A204.1 (cell line): ENCODE results near the gene RFX1.

Experiments used
- FAIRE-seq: peaks from 2 replicates; lab custom pipeline; 2012; peaks lifted over from hg19 to GRCh38; lab: Jason Lieb, UNC

The RFX1 gene

GRCh38 chr19:13995878-13996765 lies 10.0 kb downstream of the RFX1 start:
- FAIRE-seq = no peak

DNA sequence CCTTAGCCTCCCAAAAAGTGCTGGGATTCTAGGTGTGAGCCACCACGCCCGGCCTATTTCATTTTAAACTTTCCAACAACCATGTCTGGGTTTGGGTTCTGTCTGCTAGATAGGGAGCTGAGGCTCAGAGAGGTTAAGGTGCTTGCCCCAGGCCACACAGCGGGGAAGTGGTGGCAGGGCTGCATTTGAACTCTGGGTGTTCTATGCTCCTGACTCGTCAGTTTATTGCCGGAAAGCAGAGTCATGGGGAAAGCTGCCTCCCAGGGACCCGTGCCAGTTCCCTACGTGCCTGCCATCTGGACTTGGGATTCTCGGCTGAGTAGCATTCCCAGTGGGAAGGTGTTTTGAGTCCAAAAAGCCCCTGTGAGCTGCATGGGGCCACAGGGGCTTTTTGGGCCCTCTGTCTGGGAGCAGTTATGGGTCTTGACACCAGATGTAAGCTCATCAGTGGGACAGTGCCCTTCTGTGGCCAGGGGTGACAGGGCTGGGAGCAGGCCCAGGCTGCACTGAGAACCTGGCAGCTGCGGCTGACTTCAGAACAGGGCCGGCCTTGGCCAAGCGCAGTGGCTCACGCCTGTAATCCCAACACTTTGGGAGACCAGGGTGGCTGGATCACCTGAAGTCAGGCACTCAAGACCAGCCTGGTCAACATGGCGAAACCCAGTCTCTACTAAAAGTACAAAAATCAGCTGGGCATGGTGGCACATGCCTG lies 10.9 kb downstream of the RFX1 start:
- no peak for FAIRE-seq

GRCh38 chr19:13993590-13994300 lies 12.4 kb downstream of the RFX1 start:
- FAIRE-seq = no peak

DNA sequence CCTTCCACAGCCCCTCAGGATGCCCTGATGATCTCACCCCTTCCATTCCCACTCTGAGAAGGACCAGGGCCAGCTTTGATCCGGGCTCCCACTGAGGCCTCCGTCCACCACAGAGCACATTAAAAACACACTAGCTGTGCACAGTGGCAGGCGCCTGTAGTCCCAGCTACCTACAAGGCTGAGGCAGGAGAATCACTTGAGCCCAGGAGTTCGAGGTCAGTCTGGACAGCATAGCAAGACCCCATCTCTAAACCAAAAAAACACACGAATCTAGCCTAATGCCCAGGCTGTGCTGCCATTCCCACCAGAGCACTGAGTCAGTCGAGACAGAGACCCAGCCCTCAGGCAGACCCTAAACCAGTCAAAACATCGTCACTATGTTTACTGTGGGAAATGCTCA lies 14.1 kb downstream of the RFX1 start:
- FAIRE-seq = no peak

- FAIRE-seq = no peak
Observed at GRCh38 chr19:13990085-13990484, 16.0 kb downstream of the RFX1 start.

DNA sequence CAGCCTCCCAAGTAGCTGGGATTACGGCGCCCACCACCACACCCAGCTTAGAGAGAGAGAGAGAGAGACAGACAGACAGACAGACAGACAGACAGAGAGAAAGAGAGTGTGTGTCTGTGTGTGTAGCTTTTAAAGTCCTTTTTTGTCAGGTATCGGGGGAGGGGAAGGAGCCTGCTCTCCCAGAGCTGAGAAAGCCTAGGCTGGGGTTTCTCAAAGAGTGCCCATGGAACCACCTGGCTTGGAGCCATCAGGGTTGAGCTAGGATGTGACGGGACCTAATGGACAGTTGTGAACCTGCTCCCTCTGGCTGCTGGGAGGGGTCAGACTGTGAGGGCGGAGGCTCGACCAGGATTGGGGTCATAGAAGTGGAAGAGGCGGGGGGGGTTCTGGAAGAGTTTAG lies 16.6 kb downstream of the RFX1 start:
- FAIRE-seq = no peak

DNA sequence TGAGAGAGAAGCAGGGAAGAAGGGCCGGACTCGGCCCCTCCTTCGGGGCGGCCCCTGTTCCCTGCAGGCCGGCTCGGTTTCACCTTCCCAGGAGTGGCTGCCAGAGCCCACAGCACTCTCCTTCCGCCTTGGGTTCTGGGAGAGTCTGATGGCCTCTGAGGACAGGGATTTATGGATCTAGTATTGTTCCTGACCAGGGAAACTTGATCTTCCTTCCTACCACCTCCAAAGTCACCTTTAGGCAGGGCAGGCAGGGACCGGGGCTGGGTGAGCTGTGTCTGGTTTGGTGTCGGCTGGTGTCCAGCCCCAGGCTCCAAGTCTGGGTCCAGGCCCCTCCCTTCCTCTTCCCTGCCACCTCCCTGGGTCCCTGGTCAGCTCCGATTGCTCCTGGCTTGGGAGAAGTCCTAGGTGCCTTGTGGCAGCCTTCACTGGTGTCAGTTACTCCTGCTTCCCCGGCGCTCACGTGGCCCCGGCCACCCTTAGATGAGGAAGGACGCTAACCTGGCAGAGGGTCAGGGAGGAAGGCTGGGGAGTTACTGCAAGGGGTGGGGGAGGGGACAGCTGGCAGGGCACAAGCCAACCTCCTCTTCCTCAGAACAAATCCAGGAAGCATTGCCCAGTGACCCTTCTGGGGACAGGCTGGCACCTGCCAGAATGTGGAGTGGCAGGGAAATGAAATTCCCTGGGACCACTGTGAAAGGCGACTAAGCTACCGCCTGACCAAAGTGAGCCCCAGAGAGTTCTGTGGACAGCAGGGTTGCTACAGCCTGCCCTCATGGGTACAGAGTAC lies 18.8 kb downstream of the RFX1 start:
- FAIRE-seq = no peak

DNA sequence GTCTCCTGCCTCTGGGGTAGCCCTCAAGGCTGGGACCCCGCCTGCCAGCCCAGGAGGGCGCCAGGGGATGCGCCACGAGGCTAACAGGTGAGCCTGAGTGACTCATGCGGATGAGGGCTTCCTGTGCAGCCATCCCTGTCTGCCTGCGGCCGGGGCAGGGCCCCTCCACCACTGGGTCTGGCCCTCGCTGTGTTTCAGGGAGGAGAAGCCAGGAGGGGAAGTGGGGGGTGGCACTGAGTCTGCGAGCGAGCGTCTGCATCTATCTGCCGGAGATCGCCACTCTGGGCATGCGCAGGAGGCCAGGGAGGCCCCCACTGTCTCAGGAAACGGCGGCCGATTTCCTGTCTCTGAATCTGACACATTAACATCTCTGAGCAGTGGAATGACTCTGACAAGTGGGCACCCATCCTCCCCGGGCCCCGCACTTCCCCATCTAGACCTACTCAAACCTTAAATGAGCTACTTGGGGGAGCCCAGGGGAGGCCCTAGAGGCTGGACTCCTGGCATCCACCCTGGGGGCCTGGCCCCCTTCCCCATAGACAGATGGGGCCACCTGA lies 19.7 kb downstream of the RFX1 start:
- no peak for FAIRE-seq

DNA sequence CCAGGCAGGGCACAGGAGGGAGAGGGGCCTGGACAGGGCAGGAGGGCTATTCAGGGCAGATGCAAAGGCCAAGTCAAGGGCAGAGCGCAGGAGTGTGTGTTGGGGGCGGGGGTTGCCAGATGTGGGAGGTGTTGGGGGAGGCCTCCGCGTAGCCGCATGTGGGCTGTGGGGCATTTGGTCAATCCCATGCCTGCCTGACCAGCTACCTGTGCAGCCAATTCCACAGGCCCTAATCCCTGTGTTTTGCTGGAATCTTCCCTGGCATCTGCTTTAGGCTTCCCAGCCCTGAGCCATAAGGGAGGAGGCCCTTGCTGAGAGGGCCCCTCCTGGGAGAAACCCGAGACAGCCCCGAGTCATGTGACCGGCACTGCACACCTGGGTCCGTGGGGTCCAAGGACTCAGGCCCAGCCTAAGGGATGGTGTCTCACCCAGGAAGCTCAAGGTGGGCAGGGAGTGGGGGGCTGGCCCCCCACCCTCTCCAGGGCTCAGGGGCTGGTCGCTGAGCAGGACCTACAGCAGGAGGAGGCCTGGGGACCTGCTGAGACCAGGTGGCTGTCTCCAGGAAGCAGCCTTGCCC lies 20.3 kb downstream of the RFX1 start:
- FAIRE-seq = no peak

DNA sequence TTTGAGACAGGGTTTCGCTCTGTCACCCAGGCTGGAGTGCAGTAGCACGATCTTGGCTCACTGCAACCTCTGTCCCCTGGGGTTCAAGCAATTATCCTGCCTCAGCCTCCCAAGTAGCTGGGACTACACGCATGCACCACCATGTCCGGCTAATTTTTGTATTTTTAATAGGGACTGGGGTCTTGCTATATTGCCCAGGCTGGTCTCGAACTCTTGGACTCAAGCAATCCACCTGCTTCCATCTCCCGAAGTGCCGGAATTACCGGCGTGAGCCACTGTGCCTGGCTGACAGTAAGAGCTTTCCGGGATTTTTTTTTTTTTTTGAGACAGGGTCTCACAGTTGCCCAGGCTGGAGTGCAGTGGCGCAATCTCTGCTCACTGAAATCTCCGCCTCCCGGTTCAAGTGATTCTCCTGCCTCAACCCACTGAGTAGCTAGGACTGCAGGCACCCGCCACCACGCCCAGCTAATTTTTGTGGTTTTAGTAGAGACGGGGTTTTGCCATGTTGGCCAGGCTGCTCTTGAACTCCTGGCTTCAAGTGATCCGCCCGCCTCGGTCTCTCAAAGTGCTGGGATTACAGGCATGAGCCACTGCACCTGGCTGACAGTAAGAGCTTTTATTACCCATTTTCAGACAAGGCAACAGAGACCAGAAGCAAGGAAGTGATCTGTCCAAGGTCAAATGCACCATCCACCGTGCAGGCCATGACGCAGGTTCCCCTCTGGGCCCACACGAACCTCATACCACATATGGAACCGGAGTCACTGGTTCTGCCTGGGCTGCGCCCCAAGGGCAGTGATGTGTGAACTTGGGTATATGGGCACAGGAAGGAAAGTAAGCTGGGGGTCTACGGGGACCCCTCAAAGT lies 21.0 kb downstream of the RFX1 start:
- FAIRE-seq = no peak

- FAIRE-seq = no peak
Observed at GRCh38 chr19:13984186-13984585, 21.9 kb downstream of the RFX1 start.

GRCh38 chr19:13983213-13983889 lies 22.8 kb downstream of the RFX1 start:
- FAIRE-seq = no peak

- no peak for FAIRE-seq
Observed at GRCh38 chr19:13982773-13983172, 23.3 kb downstream of the RFX1 start.

DNA sequence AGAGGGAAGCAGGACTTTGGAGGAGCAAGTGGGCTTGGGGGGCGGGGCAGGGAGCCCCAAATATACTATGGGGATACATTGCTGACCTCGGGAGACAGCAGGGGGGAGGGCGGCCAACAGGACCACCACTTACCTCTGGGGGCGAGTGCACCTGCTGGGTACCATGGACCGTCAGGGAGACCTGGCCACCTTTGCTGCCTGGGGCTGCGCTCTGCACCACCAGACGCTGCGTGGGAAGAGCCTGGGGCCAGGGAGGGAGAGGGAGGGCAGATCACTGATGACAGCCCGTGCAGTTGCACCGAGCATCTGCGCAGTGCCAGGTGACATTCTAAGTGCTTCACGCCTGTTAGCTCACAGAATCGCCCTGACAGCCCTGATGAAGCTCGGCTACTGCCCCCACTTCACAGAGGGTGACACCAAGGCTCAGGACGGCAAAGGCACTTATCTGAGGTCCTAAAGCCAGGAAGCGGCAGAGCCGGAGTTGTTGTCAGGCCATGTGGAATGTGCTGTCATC lies 24.1 kb downstream of the RFX1 start:
- FAIRE-seq = no peak

GRCh38 chr19:13981467-13981866 lies 24.7 kb downstream of the RFX1 start:
- FAIRE-seq = no peak

- FAIRE-seq = no peak
Observed at GRCh38 chr19:13981021-13981420, 25.1 kb downstream of the RFX1 start.

- FAIRE-seq = no peak
Observed at GRCh38 chr19:13980340-13980739, 25.8 kb downstream of the RFX1 start.

DNA sequence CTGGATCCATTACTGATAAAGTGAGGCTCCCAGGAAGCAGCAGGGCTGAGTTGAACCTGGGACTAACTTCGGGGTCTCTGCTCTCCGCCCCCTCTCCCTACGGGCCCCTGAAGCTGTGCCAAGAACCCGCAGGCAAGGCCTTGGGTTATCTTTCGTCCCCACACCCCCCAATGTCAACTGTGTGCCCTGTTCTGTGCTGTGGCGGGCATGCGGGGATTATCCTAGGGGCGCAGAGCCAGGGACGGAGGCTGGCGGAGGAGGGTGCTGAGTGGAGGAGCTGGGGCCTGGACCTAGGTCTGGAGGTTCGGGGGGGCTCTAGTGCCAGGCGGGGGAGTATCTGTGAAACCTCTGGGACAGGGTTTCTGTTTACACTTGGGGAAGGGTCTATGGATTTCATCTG lies 26.4 kb downstream of the RFX1 start:
- FAIRE-seq = no peak

DNA sequence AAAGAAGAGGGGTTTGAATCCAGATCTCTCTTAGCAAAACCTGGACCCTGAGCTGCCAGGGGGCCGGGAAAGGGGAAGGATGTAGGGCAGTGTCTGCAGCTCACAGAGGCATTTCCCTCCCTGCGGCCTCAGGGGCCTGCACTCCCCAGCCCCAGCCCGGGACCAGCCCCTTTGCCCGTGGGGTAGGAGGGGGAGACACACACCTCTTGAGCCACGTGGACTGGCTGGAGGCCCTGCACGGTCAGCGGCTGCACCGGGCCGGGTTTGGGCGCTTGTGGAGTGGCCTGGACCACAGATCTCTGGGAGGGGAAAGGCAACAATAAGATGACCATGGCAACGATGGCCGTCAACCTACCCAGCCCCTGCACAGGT lies 26.9 kb downstream of the RFX1 start:
- FAIRE-seq = no peak
